ENCODE measurements around the gene CYFIP1.
A peak's percentile ranks its signal among the peaks of the same experiment; 100 is the strongest.

Gene CYFIP1

GRCh38 chr15:22861161-22861560, 119.0 kb downstream of the CYFIP1 start:
- DNase-seq = no peak

- no peak for DNase-seq
Observed at GRCh38 chr15:22856659-22857058, 123.5 kb downstream of the CYFIP1 start.

DNA sequence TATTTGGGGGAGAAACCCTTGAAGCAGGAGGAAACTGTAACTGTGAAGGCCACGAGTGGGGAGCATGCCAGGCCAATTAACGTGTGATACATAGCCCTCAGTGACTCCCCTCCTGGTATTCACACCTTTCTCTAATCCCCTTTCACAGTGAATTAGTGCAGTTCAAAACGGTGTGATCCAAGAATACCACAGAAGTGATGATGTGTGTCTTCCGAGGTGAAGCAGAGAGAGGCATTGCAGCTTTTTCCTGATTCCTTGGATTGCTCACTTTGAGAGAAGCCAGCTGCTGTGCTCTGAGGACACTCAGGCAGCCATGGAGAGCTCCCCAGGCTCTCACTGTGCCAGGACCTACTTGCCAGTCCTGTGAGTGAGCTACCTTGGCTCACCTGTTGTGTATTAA, 124.4 kb downstream of the CYFIP1 start:
- no peak for DNase-seq

GRCh38 chr15:22851513-22851912, 128.7 kb downstream of the CYFIP1 start:
- no peak for DNase-seq

DNA sequence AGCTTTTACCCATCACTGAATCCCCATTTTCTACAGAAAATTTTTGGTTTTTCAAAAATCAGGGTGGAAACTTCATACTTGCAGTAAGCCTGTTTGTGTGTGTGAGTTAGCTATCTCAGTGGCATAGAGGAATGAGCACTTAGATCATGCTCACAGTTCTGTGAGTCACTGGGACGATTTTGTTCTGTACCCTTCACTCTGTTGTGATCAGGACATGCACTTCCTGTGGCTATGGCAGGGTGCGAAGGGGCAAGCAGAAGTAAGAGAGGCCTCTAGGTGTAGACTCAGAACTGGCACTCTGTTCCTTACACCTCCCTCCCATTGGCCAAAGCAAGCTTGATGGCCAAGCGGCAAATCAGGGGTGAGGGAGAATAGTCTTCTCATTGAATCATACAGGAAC, 130.1 kb downstream of the CYFIP1 start:
- DNase-seq = no peak

DNA sequence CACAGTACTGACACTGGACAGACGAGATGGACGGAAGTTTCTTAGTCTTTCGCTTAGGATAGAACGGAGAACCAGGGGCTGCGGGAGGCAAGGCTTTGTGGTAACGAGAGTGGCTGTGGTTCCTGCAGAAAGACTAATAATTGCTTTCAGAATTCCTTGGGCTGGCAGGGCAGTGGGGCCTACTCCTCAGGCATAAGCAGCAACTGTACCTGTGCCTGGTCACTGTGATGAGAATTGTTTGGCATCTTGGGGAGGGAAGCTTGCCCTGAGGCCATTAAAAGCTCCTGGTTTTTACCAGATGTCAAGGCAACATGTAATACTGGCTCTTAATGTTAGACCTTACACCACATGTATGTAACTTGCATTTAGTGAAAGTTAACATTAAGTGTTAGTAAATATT, 134.1 kb downstream of the CYFIP1 start:
- no peak for DNase-seq

DNA sequence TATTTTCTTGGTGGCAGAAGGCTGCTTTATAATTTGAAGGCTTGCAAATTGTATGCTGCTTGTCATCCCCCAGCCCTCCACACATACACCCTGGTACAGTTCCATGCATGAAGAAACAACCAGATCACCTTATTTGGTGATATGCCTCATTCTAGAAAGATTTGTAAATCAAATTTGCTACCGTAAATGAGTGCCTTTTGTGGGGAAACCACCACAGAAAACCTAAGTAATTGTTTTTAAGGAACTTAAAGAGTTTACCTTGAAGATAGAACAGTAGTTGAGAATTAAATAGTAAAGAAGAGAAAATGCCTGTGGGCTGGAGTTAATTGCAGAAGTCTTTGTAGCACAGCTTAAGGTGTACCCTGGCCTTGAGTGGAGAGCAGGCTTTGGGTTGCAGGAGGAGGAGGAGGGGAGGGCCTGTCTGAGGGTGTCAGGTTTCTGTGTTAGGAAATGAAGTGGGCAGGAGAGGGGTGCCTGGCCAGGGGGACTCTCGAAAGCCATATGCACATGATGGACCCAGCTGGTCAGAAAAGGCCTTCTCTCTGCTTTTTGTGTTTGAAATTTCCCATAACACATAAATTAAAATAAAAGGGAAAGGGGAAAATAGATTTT, 134.8 kb downstream of the CYFIP1 start:
- no peak for DNase-seq

DNA sequence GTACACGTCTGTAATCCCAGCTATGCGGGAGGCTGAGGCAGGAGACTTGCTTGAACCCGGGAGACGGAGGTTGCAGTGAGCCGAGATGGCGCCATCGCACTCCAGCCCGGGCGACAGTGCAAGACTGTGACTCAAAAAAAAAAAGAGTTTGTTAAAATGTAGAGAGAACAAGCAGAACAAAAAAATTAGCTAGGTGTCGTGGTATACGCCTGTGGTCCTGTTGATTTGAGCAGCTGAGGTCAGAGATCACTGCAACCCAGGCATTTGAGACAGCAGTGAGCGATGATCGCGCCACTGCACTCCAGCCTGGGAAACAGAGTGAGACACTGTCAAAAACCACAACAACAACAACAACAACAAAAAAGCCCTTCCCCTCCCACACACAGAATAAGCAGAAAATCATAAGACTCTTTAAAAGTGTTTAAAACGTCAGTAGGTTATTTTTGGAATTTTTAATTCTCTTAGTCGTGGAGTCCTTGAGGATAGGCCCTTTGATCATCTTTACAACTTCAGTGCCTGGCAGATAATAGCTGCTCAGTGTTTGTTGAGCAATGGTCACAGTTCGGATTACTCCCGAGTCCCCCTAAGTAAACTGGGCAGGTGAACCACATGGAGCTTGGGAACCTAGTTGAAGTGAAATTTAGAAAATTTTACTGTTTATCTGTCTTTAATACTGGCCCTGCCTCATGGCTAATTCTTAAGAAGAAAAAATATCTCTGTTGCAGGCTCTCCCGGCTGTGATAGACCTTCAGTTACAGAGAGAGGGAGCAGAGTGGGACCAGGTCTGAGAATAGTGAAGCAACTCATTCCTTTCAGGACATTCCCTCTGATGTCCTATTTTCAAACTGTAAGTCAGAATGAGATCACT, 135.5 kb downstream of the CYFIP1 start:
- DNase-seq = no peak

- DNase-seq = no peak
Observed at GRCh38 chr15:22839046-22839695, 141.0 kb downstream of the CYFIP1 start.

DNA sequence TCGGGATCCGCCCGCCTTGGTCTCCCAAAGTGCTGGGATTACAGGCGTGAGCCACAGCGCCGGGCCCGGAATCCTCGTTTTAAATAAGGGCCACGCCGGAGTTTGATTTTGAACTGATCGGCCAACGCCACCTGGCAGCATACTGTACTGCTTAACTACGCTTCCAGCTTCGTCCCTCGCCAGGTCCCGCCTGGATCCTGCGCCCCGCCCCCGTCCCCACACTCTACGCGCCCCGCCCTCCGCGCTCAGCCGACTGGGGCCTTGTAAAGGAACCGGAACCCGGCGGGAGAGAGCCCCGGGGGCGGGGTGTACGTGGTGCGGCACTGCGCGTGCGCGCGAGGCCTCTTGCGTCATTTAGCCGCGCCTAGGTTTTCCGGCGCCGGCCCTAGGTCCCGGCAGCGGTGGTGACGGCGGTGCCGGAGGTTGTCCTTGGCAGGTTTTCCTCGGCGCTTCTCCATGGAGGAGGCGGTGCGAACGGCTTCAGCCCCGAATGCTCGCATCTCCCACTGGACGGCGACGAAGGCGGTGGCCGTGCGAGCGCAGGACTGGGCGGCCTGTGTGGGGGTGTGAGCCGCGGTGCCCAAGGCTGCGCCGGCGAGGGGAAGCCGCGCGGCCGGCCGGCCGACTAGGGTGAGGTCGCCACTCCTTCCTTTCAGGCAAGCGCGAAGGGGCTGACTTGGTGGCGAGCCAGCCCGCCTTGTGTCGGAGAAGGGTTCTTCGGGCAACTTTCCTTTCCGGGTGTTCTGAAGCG, 141.7 kb downstream of the CYFIP1 start, which contains the start of gene NIPA2:
NIPA2 (plus strand) TSS at position 375 of the 751 bp plus-strand sequence. CDS start 13,066 bp downstream, outside the sequence.
- peak; percentile 98 for DNase-seq

GRCh38 chr15:22831473-22831872, 148.7 kb downstream of the CYFIP1 start:
- DNase-seq = no peak

- DNase-seq = no peak
Observed at GRCh38 chr15:22827125-22827524, 153.0 kb downstream of the CYFIP1 start.

- no peak for DNase-seq
Observed at GRCh38 chr15:22823495-22824128, 156.6 kb downstream of the CYFIP1 start.

DNA sequence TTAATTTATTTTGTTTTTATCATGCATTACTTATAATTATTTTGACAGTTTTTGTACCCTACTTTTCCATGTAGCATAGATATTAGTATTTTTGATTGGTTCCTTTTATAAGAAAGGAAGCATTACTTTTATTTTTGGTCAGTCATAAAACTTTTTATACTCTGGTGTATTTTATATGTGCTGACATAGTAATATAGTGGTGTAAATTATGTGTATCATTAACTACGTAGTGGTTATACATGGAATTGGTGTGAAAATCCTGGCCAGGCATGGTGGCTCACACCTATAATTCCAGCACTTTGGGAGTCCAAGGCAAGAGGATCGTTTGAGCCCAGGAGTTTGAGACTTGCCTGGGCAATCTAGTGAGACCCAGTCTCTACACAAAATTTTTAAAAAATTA, 160.5 kb downstream of the CYFIP1 start:
- no peak for DNase-seq
